Measurements from ENCODE around the gene NEGR1.

- TF ChIP-seq POLR2AphosphoS5 (IDR thresholded peaks at IDR 0.05), result no peak
- TF ChIP-seq CTCF (IDR thresholded peaks at IDR 0.05; ENCODE audit: poor library complexity, severe bottlenecking), result no peak
- no peak for TF ChIP-seq EZH2 (IDR thresholded peaks at IDR 0.05; ENCODE audit: borderline replicate concordance, insufficient read depth, low read length, poor library complexity, severe bottlenecking)
- no peak for TF ChIP-seq EP300 (conservative IDR thresholded peaks at IDR 0.05; ENCODE audit: poor library complexity, severe bottlenecking)
- no peak for TF ChIP-seq RAD21 (conservative IDR thresholded peaks at IDR 0.05)
- no peak for TF ChIP-seq TAF1 (IDR thresholded peaks at IDR 0.05; ENCODE audit: low read depth)
- TF ChIP-seq SMC3 (conservative IDR thresholded peaks at IDR 0.05; ENCODE audit: poor library complexity), result no peak
- TF ChIP-seq, protein P1, sequence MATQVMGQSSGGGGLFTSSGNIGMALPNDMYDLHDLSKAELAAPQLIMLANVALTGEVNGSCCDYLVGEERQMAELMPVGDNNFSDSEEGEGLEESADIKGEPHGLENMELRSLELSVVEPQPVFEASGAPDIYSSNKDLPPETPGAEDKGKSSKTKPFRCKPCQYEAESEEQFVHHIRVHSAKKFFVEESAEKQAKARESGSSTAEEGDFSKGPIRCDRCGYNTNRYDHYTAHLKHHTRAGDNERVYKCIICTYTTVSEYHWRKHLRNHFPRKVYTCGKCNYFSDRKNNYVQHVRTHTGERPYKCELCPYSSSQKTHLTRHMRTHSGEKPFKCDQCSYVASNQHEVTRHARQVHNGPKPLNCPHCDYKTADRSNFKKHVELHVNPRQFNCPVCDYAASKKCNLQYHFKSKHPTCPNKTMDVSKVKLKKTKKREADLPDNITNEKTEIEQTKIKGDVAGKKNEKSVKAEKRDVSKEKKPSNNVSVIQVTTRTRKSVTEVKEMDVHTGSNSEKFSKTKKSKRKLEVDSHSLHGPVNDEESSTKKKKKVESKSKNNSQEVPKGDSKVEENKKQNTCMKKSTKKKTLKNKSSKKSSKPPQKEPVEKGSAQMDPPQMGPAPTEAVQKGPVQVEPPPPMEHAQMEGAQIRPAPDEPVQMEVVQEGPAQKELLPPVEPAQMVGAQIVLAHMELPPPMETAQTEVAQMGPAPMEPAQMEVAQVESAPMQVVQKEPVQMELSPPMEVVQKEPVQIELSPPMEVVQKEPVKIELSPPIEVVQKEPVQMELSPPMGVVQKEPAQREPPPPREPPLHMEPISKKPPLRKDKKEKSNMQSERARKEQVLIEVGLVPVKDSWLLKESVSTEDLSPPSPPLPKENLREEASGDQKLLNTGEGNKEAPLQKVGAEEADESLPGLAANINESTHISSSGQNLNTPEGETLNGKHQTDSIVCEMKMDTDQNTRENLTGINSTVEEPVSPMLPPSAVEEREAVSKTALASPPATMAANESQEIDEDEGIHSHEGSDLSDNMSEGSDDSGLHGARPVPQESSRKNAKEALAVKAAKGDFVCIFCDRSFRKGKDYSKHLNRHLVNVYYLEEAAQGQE (IDR thresholded peaks at IDR 0.05; ENCODE audit: borderline replicate concordance), result no peak
Measured at GRCh38 chr1:72224506-72224905, 57.8 kb downstream of the NEGR1 start.
